Measurements from ENCODE around the gene EGLN2. TPM values are rescaled to one million over a fixed set of nuclear protein-coding genes. Genes with fewer than 3 reads are reported as not detected.

EGLN2 gene
- total and polyA plus RNA-seq, 2 of the 4 experiments (the other 2 are of a cell fraction): 54.1 to 60.2 TPM

GRCh38 chr19:40791996-40792395 is 7.0 kb upstream of the EGLN2 start:
- WGBS, 2 experiments (ENCODE audit: extremely low coverage in 2 of 2, insufficient read length in 1 of 2): no CpG with 5 or more reads among the region's 3 CpGs
- TF ChIP-seq SMC3 (IDR thresholded peaks at IDR 0.05; ENCODE audit: low read depth, low read length): no peak
- no peak for TF ChIP-seq FOS (IDR thresholded peaks at IDR 0.05; ENCODE audit: low read depth, low read length)
- Histone ChIP-seq H3K79me1 (ENCODE audit: low read depth in 1 of 2, low read length in 2 of 2) (no peaks in the 10 kb centered on the region), H2BK5ac (ENCODE audit: low read depth, low read length, poor library complexity, severe bottlenecking) (no peak overlapping the region), H3K36me3 (ENCODE audit: control insufficient read depth, insufficient read depth, low read length) (peaks cover 10% of the 10 kb centered on the region), H3K4ac (ENCODE audit: low read depth, low read length) (no peak overlapping the region), H3K18ac (ENCODE audit: low read depth, low read length) (no peak overlapping the region), H3K14ac (replicated peaks; ENCODE audit: low read depth, low read length) (no peak overlapping the region), H3K56ac (ENCODE audit: extremely low read depth, insufficient read depth, low read length) (no peak overlapping the region), H4K8ac (ENCODE audit: low read depth in 2 of 2, low read length in 2 of 2) (no peak overlapping the region), H3K4me1 (ENCODE audit: control insufficient read depth, insufficient read depth, low read length) (no peaks in the 10 kb centered on the region; the same call in 1 of the 2 replicates), H2BK20ac (ENCODE audit: low read depth, low read length) (no peak overlapping the region), H2AK5ac (ENCODE audit: low read depth, low read length) (no peak overlapping the region), H2AK9ac (replicated peaks; ENCODE audit: low read depth, low read length, poor library complexity) (no peak overlapping the region), H2AFZ (replicated peaks; ENCODE audit: low read length, poor library complexity) (no peak overlapping the region), H2BK15ac (ENCODE audit: low read depth, low read length) (no peak overlapping the region), H3K27ac (ENCODE audit: insufficient read depth, low read length) (no peak overlapping the region), H3K4me3 (ENCODE audit: insufficient read depth, low read depth, low read length) (no peak overlapping the region), H4K5ac (ENCODE audit: low read depth, low read length) (no peak overlapping the region), H3K9me3 (ENCODE audit: control insufficient read depth, insufficient read depth, low read length) (no peaks in the 10 kb centered on the region), H4K91ac (ENCODE audit: insufficient read depth, low read depth, low read length) (no peak overlapping the region), H3K23ac (ENCODE audit: low read depth, low read length) (no peak overlapping the region), H3K9me1 (ENCODE audit: insufficient read depth, low read length) (no peaks in the 10 kb centered on the region), H3K9ac (ENCODE audit: low read depth, low read length) (no peak overlapping the region), H3K4me2 (ENCODE audit: low read depth, low read length) (peak overlapping the region; percentile 2; the same call in 1 of the 2 replicates), H2BK120ac (ENCODE audit: low read depth, low read length) (no peak overlapping the region), H4K20me1 (ENCODE audit: insufficient read depth, low read length) (no peaks in the 10 kb centered on the region), H3K27me3 (ENCODE audit: control insufficient read depth, insufficient read depth, low read length) (no peaks in the 10 kb centered on the region)
- dilution Hi-C loops (cut with HindIII; ENCODE audit: low sequenced_read_pairs, unreplicated experiment): no loop called here
- ATAC-seq (ENCODE audit: low read depth) (no peak), DNase-seq (no peak)
- in situ Hi-C loops (cut with MboI; ENCODE audit: low sequenced_read_pairs): no loop called here
- no TSS peak for BruUV-seq (replicated peaks)
- POLR2A ChIA-PET (ENCODE audit: unreplicated experiment): no interaction called here
- intact Hi-C loops (cut with micrococcal nuclease): no loop called here
- CTCF ChIA-PET: no interaction called here
